ENCODE data around the gene FAF1. TPM values are rescaled to one million over a fixed set of nuclear protein-coding genes. Genes with fewer than 3 reads are reported as not detected.

The FAF1 gene
- total and polyA plus RNA-seq, 9 of the 15 experiments (the other 6 are each of a cell fraction or from before 2014, with no cell fraction given): 48.7 to 225 (median 118) TPM

- TF ChIP-seq USF2 (CRISPR knock-in tag; IDR thresholded peaks at IDR 0.05) (no peak), GATAD2A (IDR thresholded peaks at IDR 0.05) (no peak), ZNF197 (CRISPR knock-in tag; IDR thresholded peaks at IDR 0.05; ENCODE audit: low read depth) (no peak), ZNF699 (CRISPR knock-in tag; IDR thresholded peaks at IDR 0.05; ENCODE audit: insufficient replicate concordance) (no peak), ZNF354B (CRISPR knock-in tag; IDR thresholded peaks at IDR 0.05) (no peak), PRDM10 (IDR thresholded peaks at IDR 0.05; ENCODE audit: partially characterized antibody) (no peak), CUX1 (CRISPR knock-in tag; IDR thresholded peaks at IDR 0.05) (no peak), SETDB1 (IDR thresholded peaks at IDR 0.05; ENCODE audit: low read length) (no peak), ZBTB2 (IDR thresholded peaks at IDR 0.05) (peak; percentile 86), ZNF830 (CRISPR knock-in tag; IDR thresholded peaks at IDR 0.05) (no peak), BMI1 (IDR thresholded peaks at IDR 0.05; ENCODE audit: low read length) (no peak), GTF2F1 (IDR thresholded peaks at IDR 0.05; ENCODE audit: low read depth, low read length) (no peak), ATF3 (IDR thresholded peaks at IDR 0.05) (no peak), ATF3 (CRISPR knock-in tag; conservative IDR thresholded peaks at IDR 0.05) (no peak), NCOA1 (IDR thresholded peaks at IDR 0.05; ENCODE audit: low read depth) (peak; percentile 40; the same call in 1 of the 2 replicates), FOXK2 (conservative IDR thresholded peaks at IDR 0.05 in 1 of 2, IDR thresholded peaks at IDR 0.05 in 1 of 2; ENCODE audit: low read depth in 2 of 2) (peak; percentile 54 to 77), TBL1XR1 (IDR thresholded peaks at IDR 0.05; ENCODE audit: low read length in 2 of 2) (no peak)
Measured at GRCh38 chr1:50959303-50959912, 659 bp downstream of the FAF1 start (continued).

All from K562 (cell line).